Measurements from ENCODE around the gene SLC6A17. TPM values are rescaled to one million over a fixed set of nuclear protein-coding genes. Genes with fewer than 3 reads are reported as not detected.

The SLC6A17 gene
- total RNA-seq, 1 donor from 2014 or later = 1.7 TPM

DNA sequence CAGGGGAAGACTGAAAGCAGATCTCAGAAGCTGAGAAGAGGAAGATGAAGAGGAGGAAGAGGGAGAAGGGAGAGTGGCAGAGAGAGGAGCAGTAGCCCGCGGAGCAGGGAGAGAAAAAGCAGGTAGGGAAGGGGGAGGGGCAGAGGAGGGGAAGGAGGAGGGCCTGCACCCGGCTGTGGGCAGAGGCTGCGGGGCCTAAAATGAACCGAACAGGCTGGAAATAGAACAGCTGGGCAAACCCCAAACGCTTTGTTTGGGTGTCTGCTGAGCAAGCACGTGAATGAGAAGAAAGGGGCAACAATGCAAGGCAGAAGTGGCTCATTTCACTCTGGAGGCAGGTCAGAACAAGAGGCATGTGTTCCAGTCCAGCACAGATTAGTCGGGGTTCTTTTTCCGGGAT is 93.3 kb downstream of the SLC6A17 start:
- H3K4me1 ChIP-seq = peaks cover 12% of the 10 kb centered on the region
- H3K27me3 ChIP-seq = no peaks in the 10 kb centered on the region
- H3K4me3 ChIP-seq = no peak overlapping the region
- intact Hi-C loops (cut with DNase I) = no loop called here
- TF ChIP-seq CTCF (IDR thresholded peaks at IDR 0.05) = no peak
- TF ChIP-seq POLR2AphosphoS5 (IDR thresholded peaks at IDR 0.05; ENCODE audit: insufficient read depth in 1 of 2, low read depth in 1 of 2) = no peak
- no peak for TF ChIP-seq POLR2A (IDR thresholded peaks at IDR 0.05)
- no peaks in the 10 kb centered on the region for H3K36me3 ChIP-seq
- H3K9me3 ChIP-seq = no peaks in the 10 kb centered on the region
- no peak overlapping the region for H3K27ac ChIP-seq
- DNase-seq (ENCODE audit: extremely low spot score in 2 of 2) = no peak

DNA sequence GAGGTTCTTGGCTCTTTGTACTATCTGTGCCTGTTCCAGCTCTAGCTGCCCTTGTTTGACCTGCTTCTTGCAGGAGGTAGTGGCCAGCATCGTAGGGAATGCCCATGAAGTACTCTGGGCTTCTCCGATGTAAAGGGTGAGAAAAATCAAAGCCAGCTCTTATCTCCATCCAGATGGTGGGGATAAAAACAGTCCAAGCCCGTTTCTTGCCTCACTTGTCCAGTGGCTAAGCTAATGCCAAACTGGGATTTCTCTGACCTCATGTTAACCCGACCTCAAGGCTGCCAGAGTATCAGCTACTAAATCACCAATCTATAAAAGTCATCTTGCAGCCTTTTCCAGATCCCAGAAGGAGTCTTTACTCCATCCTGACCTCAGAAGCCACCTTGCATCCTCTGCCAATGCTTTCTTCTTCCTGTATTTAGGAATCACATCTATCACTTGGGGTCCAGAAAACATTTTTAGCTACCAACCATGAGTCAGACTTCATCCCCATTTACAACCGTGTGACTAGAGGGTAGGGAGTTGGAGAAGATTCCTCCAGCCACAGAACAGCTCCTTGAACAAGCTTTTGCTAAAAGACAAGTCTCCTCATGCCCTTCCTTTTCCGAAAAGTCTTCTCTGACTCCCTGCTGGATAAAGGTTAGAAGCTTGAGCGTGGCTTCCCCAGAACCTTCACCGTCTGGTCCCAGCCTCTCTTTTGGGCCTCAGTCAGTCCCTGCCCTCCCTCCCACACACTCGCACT is 95.8 kb downstream of the SLC6A17 start:
- peaks cover 12% of the 10 kb centered on the region for H3K4me1 ChIP-seq
- DNase-seq (ENCODE audit: extremely low spot score in 2 of 2) = no peak
- intact Hi-C loops (cut with DNase I) = no loop called here
- H3K27me3 ChIP-seq = no peaks in the 10 kb centered on the region
- H3K36me3 ChIP-seq = no peaks in the 10 kb centered on the region
- H3K4me3 ChIP-seq = no peak overlapping the region
- no peaks in the 10 kb centered on the region for H3K9me3 ChIP-seq
- no peak overlapping the region for H3K27ac ChIP-seq
- TF ChIP-seq POLR2AphosphoS5 (IDR thresholded peaks at IDR 0.05; ENCODE audit: insufficient read depth in 1 of 2, low read depth in 1 of 2) = no peak
- TF ChIP-seq CTCF (IDR thresholded peaks at IDR 0.05) = no peak
- TF ChIP-seq POLR2A (IDR thresholded peaks at IDR 0.05) = no peak

DNA sequence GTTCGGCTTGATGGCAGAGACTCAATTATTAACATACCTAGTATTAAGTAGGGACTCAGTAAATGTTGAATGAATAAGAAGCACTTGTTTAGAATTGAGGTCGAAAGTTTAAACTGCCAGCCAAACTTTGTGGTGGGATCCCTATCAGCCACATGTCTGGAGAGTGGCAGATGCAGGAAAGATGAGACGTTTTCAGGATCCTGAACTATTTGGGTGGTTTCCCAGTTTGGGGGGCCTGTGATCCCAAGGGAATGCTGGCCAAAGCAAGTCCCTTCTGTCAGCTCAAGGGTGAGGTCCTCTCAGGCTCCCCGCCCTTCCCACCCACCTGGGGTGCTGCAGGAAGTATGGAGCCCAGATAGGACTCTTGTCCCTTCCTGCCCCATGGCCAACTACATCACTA is 98.5 kb downstream of the SLC6A17 start:
- H3K27ac ChIP-seq = no peak overlapping the region
- no peaks in the 10 kb centered on the region for H3K27me3 ChIP-seq
- peaks cover 12% of the 10 kb centered on the region for H3K4me1 ChIP-seq

DNA sequence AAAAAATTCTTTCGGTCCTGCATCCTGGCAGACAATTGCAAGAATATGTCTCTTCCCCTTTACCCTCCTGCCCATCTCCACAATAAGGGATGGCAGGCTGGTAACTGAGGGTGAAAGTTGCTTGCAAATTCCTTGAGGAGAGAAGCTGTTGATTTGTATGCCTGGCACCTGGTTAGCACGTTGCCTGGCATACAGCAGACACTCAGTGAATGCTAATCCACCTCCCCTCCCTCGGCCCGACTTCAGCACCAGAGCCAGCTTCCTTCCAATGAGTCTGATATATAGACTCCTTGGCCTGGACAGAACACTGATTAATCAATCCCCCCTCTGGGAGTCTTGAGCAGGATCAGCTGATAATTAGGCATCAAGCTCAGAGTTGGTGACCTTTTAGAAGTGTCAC is 99.0 kb downstream of the SLC6A17 start:
- no peak overlapping the region for H3K27ac ChIP-seq
- TF ChIP-seq POLR2AphosphoS5 (IDR thresholded peaks at IDR 0.05; ENCODE audit: insufficient read depth in 1 of 2, low read depth in 1 of 2) = no peak
- TF ChIP-seq POLR2A (IDR thresholded peaks at IDR 0.05) = no peak
- TF ChIP-seq CTCF (IDR thresholded peaks at IDR 0.05) = no peak
- H3K4me1 ChIP-seq = peaks cover 12% of the 10 kb centered on the region
- no peaks in the 10 kb centered on the region for H3K27me3 ChIP-seq
- H3K9me3 ChIP-seq = no peaks in the 10 kb centered on the region
- no peak overlapping the region for H3K4me3 ChIP-seq
- DNase-seq (ENCODE audit: extremely low spot score in 2 of 2) = no peak
- intact Hi-C loops (cut with DNase I) = no loop called here
- H3K36me3 ChIP-seq = no peaks in the 10 kb centered on the region

More for the DNA sequence above, 98.5 kb downstream of the SLC6A17 start:
- Histone ChIP-seq H3K36me3 (no peaks in the 10 kb centered on the region), H3K4me3 (no peak overlapping the region), H3K9me3 (no peaks in the 10 kb centered on the region)
- DNase-seq (ENCODE audit: extremely low spot score in 2 of 2) = no peak
- no peak for TF ChIP-seq POLR2AphosphoS5 (IDR thresholded peaks at IDR 0.05; ENCODE audit: insufficient read depth in 1 of 2, low read depth in 1 of 2)
- no peak for TF ChIP-seq CTCF (IDR thresholded peaks at IDR 0.05)
- TF ChIP-seq POLR2A (IDR thresholded peaks at IDR 0.05) = no peak
- intact Hi-C loops (cut with DNase I) = no loop called here

DNA sequence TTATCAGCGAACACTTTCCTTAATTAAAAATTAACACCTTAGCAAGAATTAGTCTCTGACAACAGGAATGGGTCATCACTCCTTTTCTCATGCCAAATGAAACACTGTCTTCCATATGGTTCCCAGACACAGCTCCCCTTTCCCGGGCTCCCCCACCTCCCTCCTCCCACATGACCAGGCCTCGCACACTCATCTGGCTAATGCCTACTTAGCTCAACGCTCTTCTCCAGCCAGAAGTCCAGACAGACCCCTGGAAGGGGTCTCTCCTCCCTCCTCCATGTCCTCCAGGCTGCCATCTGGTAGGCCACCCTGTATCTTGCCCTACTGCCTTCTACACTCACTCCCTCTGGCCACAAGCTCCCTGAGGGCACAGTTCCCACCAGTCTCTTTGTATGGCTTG is 99.7 kb downstream of the SLC6A17 start:
- intact Hi-C loops (cut with DNase I) = no loop called here
- Histone ChIP-seq H3K27ac (no peak overlapping the region), H3K4me3 (no peak overlapping the region), H3K9me3 (no peaks in the 10 kb centered on the region), H3K36me3 (no peaks in the 10 kb centered on the region), H3K4me1 (peaks cover 12% of the 10 kb centered on the region), H3K27me3 (no peaks in the 10 kb centered on the region)
- no peak for DNase-seq (ENCODE audit: extremely low spot score in 2 of 2)
- TF ChIP-seq POLR2AphosphoS5 (IDR thresholded peaks at IDR 0.05; ENCODE audit: insufficient read depth in 1 of 2, low read depth in 1 of 2) (no peak), POLR2A (IDR thresholded peaks at IDR 0.05) (no peak), CTCF (IDR thresholded peaks at IDR 0.05) (no peak)
